OCI-LY7 (cell line): ENCODE results near the gene WFDC10A. TPM values are rescaled to one million over a fixed set of nuclear protein-coding genes. Genes with fewer than 3 reads are reported as not detected.
"Not testable (repeated sequence)": the region's sequence is repeated elsewhere in the genome, so short reads cannot be mapped to it uniquely, and the experiment has no call there.

Experiments used
- BruUV-seq: library from RNA; stranded (reverse); fragments of 400-500 nt; replicated peaks from 2 replicates; lab custom pipeline; 2021; lab: Mats Ljungman, UMichigan
- CTCF ChIA-PET: fragments of 300-600 bp; sonication (Branson Sonifier 250); formaldehyde crosslinking; loops from one replicate; lab custom pipeline; 2022; ENCODE audit warnings: antibody characterized with exemption; ENCODE audit not compliant: unreplicated experiment; lab: Charles Lee
- POLR2A ChIA-PET: fragments of 300-600 bp; sonication (Branson Sonifier 250); formaldehyde crosslinking; loops from one replicate; lab custom pipeline; 2022; ENCODE audit warnings: antibody characterized with exemption; lab: Charles Lee
- DNase-seq: peaks from one replicate; pipeline ENCODE4 v3.0.0-alpha.2; 2015; ENCODE audit warnings: low spot score
- H2AFZ ChIP-seq: fragments of 200-600 bp; sonication (generic), shearing (Covaris generic); 2 replicates; pipeline ENCODE4 v1.6.1; 2014; ENCODE audit warnings: mild to moderate bottlenecking, antibody characterized with exemption, low read length, moderate library complexity
- H3K27ac ChIP-seq: fragments of 200-600 bp; sonication (generic); 2 replicates; pipeline ENCODE4 v1.5.1; 2014; ENCODE audit warnings: mixed run types, low read depth, mild to moderate bottlenecking, moderate library complexity, low read length, inconsistent platforms; ENCODE audit not compliant: poor library complexity, severe bottlenecking
- H3K36me3 ChIP-seq: fragments of 200-600 bp; sonication (generic); 2 replicates; pipeline ENCODE4 v1.6.1; 2014; ENCODE audit warnings: mild to moderate bottlenecking, antibody characterized with exemption, low read length, moderate library complexity, mixed read lengths; ENCODE audit not compliant: insufficient read depth
- H3K4me1 ChIP-seq: fragments of 200-600 bp; sonication (generic); 2 replicates; pipeline ENCODE4 v1.5.1; 2014; ENCODE audit warnings: mild to moderate bottlenecking, low read length; ENCODE audit not compliant: insufficient read depth, poor library complexity, severe bottlenecking
- H3K4me2 ChIP-seq: fragments of 200-600 bp; sonication (generic); 2 replicates; pipeline ENCODE4 v1.6.1; 2014; ENCODE audit warnings: mild to moderate bottlenecking, low read length
- H3K4me3 ChIP-seq: fragments of 200-600 bp; sonication (generic); 2 replicates; pipeline ENCODE4 v1.5.1; 2014; ENCODE audit warnings: mild to moderate bottlenecking, low read depth, low read length; ENCODE audit not compliant: poor library complexity, severe bottlenecking
- H3K79me2 ChIP-seq: fragments of 200-600 bp; sonication (generic); 2 replicates; pipeline ENCODE4 v1.6.1; 2016; ENCODE audit warnings: low read depth, mild to moderate bottlenecking, low read length, moderate library complexity, mixed read lengths; ENCODE audit not compliant: insufficient read depth
- H3K9me2 ChIP-seq: fragments of 200-600 bp; sonication (generic); 2 replicates; pipeline ENCODE4 v1.6.1; 2016; ENCODE audit warnings: mild to moderate bottlenecking, low read length, mixed read lengths; ENCODE audit not compliant: insufficient read depth
- H3K9me3 ChIP-seq: fragments of 200-600 bp; sonication (generic); 2 replicates; pipeline ENCODE4 v1.6.1; 2014; ENCODE audit warnings: mild to moderate bottlenecking, mixed run types, low read length, mixed read lengths
- H4K20me1 ChIP-seq: fragments of 200-600 bp; sonication (generic); 2 replicates; pipeline ENCODE4 v1.6.1; 2014; ENCODE audit warnings: mild to moderate bottlenecking, antibody characterized with exemption, low read length, moderate library complexity, mixed read lengths; ENCODE audit not compliant: insufficient read depth
- CTCF ChIP-seq: fragments of 200-600 bp; sonication (generic); conservative IDR thresholded peaks from 2 replicates; pipeline ENCODE4 v1.5.1; 2014; ENCODE audit warnings: mild to moderate bottlenecking, antibody characterized with exemption, low read length, moderate library complexity, mixed read lengths
- EZH2phosphoT487 ChIP-seq: fragments of 200-600 bp; sonication (generic); IDR thresholded peaks from 2 replicates; pipeline ENCODE4 v1.6.1; 2018; ENCODE audit warnings: low read depth, borderline replicate concordance, mild to moderate bottlenecking, mixed run types, antibody characterized with exemption, low read length, moderate library complexity, mixed read lengths
- intact Hi-C: fragments of 100-400 bp; cut with micrococcal nuclease; formaldehyde crosslinking; loops from one replicate; pipeline ENCODE4 v1.10.0; 2022; ENCODE audit not compliant: unreplicated experiment
- total RNA-seq, 2 experiments: library from RNA; depleted of rRNA in 1 of 2; stranded (reverse); fragments of >200 nt in 1 of 2; shearing (Covaris generic) in 1 of 2; gene quantifications; 2 replicates each; pipeline ENCODE4 v1.2.3, GENCODE V29; 2014 to 2022

WFDC10A gene
- total RNA-seq, 2 experiments from 2014 or later: not detected

- H3K9me3 ChIP-seq, H3K79me2 ChIP-seq, H2AFZ ChIP-seq, H3K27ac ChIP-seq, H3K4me3 ChIP-seq, H3K4me1 ChIP-seq, BruUV-seq, intact Hi-C loops, H3K9me2 ChIP-seq, POLR2A ChIA-PET, CTCF ChIA-PET, H4K20me1 ChIP-seq, H3K36me3 ChIP-seq, DNase-seq, H3K4me2 ChIP-seq: not testable (repeated sequence)
These were observed 43.6 kb upstream of the WFDC10A start for GRCh38 chr20:45585986-45586385.

GRCh38 chr20:45588800-45589199 lies 40.7 kb upstream of the WFDC10A start:
- H3K4me1 ChIP-seq: no peaks in the 10 kb centered on the region
- H3K9me2 ChIP-seq: no peaks in the 10 kb centered on the region
- H3K9me3 ChIP-seq: no peaks in the 10 kb centered on the region
- no TSS peak for BruUV-seq
- POLR2A ChIA-PET: no interaction called here
- no peak overlapping the region for H3K4me2 ChIP-seq
- intact Hi-C loops: no loop called here
- H3K79me2 ChIP-seq: no peaks in the 10 kb centered on the region
- H2AFZ ChIP-seq: no peak overlapping the region
- no peak for DNase-seq
- H4K20me1 ChIP-seq: no peaks in the 10 kb centered on the region
- TF ChIP-seq CTCF (no peak), EZH2phosphoT487 (no peak)
- CTCF ChIA-PET: no interaction called here
- H3K36me3 ChIP-seq: no peaks in the 10 kb centered on the region
- no peak overlapping the region for H3K27ac ChIP-seq
- no peak overlapping the region for H3K4me3 ChIP-seq

- intact Hi-C loops: no loop called here
- Histone ChIP-seq H3K36me3 (no peaks in the 10 kb centered on the region), H3K9me2 (no peaks in the 10 kb centered on the region), H3K9me3 (no peaks in the 10 kb centered on the region), H4K20me1 (no peaks in the 10 kb centered on the region), H3K4me3 (no peak overlapping the region), H3K4me2 (no peak overlapping the region), H3K4me1 (no peaks in the 10 kb centered on the region), H3K79me2 (no peaks in the 10 kb centered on the region), H3K27ac (no peak overlapping the region), H2AFZ (no peak overlapping the region)
- POLR2A ChIA-PET: no interaction called here
- DNase-seq: no peak
- CTCF ChIA-PET: no interaction called here
- TF ChIP-seq CTCF: no peak
- no peak for TF ChIP-seq EZH2phosphoT487
- no TSS peak for BruUV-seq
These were observed 39.8 kb upstream of the WFDC10A start for GRCh38 chr20:45589725-45590124.
